Progenitor cell of endocrine pancreas (in vitro differentiated cells): ENCODE results near the gene ARHGAP27. TPM values are rescaled to one million over a fixed set of nuclear protein-coding genes. Genes with fewer than 3 reads are reported as not detected.

Experiments
- DNase-seq: peaks from one replicate; pipeline ENCODE4 v3.0.0; 2021; ENCODE audit warnings: low spot score; ENCODE audit not compliant: unreplicated experiment
- H3K27ac Mint-ChIP-seq: 2 replicates; pipeline ENCODE4 v1.8.0; 2021; ENCODE audit warnings: mild to moderate bottlenecking, moderate library complexity, mixed read lengths
- H3K27me3 Mint-ChIP-seq: 2 replicates; pipeline ENCODE4 v1.8.0; 2021; ENCODE audit warnings: mixed read lengths
- H3K36me3 Mint-ChIP-seq: 2 replicates; pipeline ENCODE4 v1.8.0; 2022; ENCODE audit warnings: mixed read lengths; ENCODE audit not compliant: insufficient read depth
- H3K4me1 Mint-ChIP-seq: 2 replicates; pipeline ENCODE4 v1.8.0; 2021; ENCODE audit warnings: low read depth, mixed read lengths
- H3K4me3 Mint-ChIP-seq: 2 replicates; pipeline ENCODE4 v1.8.0; 2021; ENCODE audit warnings: low read depth, mild to moderate bottlenecking, moderate library complexity, mixed read lengths
- H3K9me3 Mint-ChIP-seq: 2 replicates; pipeline ENCODE4 v1.8.0; 2021; ENCODE audit warnings: low read depth, mixed read lengths
- total RNA-seq: library from RNA; stranded (reverse); gene quantifications from 2 replicates; pipeline ENCODE4 v1.2.1, GENCODE V29; 2021
- TF ChIP-seq, protein P1 (sequence below): fragments of 200-600 bp; sonication (generic); IDR thresholded peaks from one replicate; pipeline ENCODE4 v1.5.0; 2021; ENCODE audit warnings: antibody characterized with exemption, mild to moderate bottlenecking; ENCODE audit not compliant: unreplicated experiment

The ARHGAP27 gene
- total RNA-seq, 1 donor from 2014 or later, result 7.6 TPM

GRCh38 chr17:45438931-45439610 is 6.4 kb upstream of the ARHGAP27 start:
- peaks cover 6% of the 10 kb centered on the region for H3K27me3 Mint-ChIP-seq
- H3K4me3 Mint-ChIP-seq, result no peak overlapping the region
- no peak for DNase-seq
- TF ChIP-seq, protein P1, sequence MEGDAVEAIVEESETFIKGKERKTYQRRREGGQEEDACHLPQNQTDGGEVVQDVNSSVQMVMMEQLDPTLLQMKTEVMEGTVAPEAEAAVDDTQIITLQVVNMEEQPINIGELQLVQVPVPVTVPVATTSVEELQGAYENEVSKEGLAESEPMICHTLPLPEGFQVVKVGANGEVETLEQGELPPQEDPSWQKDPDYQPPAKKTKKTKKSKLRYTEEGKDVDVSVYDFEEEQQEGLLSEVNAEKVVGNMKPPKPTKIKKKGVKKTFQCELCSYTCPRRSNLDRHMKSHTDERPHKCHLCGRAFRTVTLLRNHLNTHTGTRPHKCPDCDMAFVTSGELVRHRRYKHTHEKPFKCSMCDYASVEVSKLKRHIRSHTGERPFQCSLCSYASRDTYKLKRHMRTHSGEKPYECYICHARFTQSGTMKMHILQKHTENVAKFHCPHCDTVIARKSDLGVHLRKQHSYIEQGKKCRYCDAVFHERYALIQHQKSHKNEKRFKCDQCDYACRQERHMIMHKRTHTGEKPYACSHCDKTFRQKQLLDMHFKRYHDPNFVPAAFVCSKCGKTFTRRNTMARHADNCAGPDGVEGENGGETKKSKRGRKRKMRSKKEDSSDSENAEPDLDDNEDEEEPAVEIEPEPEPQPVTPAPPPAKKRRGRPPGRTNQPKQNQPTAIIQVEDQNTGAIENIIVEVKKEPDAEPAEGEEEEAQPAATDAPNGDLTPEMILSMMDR, result no peak
- H3K4me1 Mint-ChIP-seq, result peaks cover 7% of the 10 kb centered on the region
- no peaks in the 10 kb centered on the region for H3K36me3 Mint-ChIP-seq
- H3K27ac Mint-ChIP-seq, result peak overlapping the region; percentile 84
- H3K9me3 Mint-ChIP-seq, result no peaks in the 10 kb centered on the region

DNA sequence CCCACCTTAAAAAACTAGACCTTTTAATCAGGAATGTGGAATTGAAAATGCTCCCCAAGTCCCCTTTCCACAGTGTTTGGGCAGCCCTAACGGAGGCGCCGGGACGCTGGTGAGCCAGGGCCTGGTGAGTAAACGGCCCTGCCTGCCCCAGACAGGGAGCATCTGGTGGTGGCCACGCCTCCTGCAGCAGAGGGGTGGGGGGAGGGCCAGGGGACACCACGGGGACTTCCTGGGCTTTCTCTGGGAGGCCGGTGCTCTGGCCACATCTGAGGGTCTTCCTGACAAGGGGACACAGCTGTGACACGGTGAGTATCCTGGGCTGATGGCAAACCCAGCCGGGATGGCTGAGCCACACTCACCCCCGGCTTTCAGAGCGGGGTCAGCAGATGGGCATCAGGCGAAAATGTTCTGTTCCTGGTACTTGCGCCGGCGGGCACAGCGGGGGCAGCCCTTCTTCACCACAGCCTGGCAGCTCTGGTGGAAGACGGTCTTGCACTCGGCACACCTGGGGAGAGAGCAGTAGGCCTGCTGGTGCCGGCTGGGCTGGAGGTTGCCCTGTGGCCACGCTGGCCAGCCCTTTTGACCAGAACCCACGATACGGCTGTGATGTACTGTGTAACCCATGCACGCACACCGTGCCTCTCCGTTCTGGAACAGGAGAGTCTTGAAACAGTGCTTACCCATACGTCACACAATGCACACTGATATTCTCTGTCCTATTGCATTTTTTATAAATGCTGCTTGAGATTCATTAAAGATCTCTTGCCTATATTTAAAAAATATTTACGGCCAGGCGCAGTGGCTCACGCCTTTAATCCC is 5.0 kb upstream of the ARHGAP27 start:
- no peak overlapping the region for H3K4me3 Mint-ChIP-seq
- H3K27ac Mint-ChIP-seq, result no peak overlapping the region
- peaks cover 9% of the 10 kb centered on the region for H3K4me1 Mint-ChIP-seq
- peaks cover 15% of the 10 kb centered on the region for H3K27me3 Mint-ChIP-seq
- H3K36me3 Mint-ChIP-seq, result no peaks in the 10 kb centered on the region
- TF ChIP-seq, protein P1, result no peak
- no peak for DNase-seq
- no peaks in the 10 kb centered on the region for H3K9me3 Mint-ChIP-seq

DNA sequence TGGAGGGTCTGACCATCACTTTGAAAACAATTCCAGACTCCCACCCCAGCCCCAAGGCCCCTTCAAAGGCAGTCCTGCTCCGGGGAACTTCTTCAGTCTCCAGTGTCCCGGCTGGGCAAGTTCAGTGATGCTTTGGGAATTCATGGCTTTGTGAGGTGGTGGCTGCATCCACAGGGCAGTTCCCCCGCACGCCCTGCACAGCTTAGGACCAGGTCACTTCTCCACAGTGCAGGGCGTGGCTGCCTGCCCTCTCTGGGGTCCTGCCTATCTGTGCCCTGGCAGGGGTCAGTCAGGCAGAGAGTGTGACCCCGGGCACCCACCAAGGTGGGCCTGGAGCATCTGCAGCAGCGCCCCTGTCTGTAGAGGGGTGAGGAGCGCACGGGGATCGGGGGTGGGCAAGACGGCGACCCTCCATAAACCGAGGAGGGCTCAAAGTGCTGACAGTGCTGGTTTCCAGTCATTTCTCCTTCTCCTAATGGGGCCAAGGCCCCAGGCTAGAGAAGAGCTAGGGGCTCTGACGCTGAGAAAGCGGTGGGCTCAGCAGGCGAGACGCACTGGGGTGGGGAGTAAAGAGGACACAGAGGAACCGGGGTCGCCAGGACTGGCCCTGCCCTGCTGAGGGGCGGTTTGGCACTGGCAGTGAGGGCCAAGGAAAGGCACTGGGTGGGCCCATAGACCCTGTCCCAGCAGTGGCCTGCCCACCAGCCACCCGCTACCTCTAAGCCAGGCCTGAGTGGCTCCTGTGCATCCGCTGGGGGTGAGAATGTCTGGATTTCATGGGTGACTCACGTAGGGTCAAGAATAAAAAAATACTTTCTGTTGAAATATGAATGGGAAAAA is 4.2 kb upstream of the ARHGAP27 start:
- H3K9me3 Mint-ChIP-seq, result no peaks in the 10 kb centered on the region
- H3K4me3 Mint-ChIP-seq, result no peak overlapping the region
- TF ChIP-seq, protein P1, result no peak
- no peaks in the 10 kb centered on the region for H3K36me3 Mint-ChIP-seq
- H3K27me3 Mint-ChIP-seq, result peaks cover 15% of the 10 kb centered on the region
- peaks cover 9% of the 10 kb centered on the region for H3K4me1 Mint-ChIP-seq
- no peak overlapping the region for H3K27ac Mint-ChIP-seq
- no peak for DNase-seq

GRCh38 chr17:45436161-45436560 is 3.5 kb upstream of the ARHGAP27 start:
- no peak overlapping the region for H3K27ac Mint-ChIP-seq
- no peak for DNase-seq
- TF ChIP-seq, protein P1, result no peak
- peaks cover 17% of the 10 kb centered on the region for H3K27me3 Mint-ChIP-seq
- H3K9me3 Mint-ChIP-seq, result no peaks in the 10 kb centered on the region
- peaks cover 9% of the 10 kb centered on the region for H3K4me1 Mint-ChIP-seq
- H3K36me3 Mint-ChIP-seq, result no peaks in the 10 kb centered on the region
- H3K4me3 Mint-ChIP-seq, result no peak overlapping the region

DNA sequence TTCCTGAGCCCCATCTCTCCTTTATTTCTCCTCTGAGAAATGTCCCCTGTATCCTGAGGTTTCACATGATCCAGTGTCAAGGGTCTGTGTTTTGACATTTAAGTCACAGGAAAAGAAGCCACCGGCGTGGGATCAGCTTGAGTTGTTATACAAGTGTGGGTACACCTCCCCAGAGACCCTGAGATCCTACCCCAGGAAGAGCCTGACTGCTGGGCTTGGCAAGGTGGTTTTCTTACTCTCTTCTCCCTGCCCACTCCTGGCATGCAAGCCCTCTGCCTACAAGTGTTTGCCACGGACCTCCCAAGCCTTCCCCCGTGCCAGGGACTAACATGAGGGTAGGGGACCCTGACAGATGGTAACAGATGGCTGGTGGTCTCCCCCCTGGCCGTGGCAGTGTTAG is 2.8 kb upstream of the ARHGAP27 start:
- Mint-ChIP-seq H3K9me3 (no peaks in the 10 kb centered on the region), H3K4me1 (peaks cover 10% of the 10 kb centered on the region), H3K36me3 (no peaks in the 10 kb centered on the region), H3K4me3 (no peak overlapping the region), H3K27me3 (peaks cover 23% of the 10 kb centered on the region), H3K27ac (no peak overlapping the region)
- TF ChIP-seq, protein P1, result no peak
- no peak for DNase-seq
